Spinal cord (tissue), 10 donors: ENCODE results near the gene NCK2. TPM values are rescaled to one million over a fixed set of nuclear protein-coding genes. Genes with fewer than 3 reads are reported as not detected.

ENCODE experiments used
- DNase-seq, 6 donors: peaks; one replicate each; pipeline versions ENCODE4 v3.0.0 to v3.0.0-alpha.2; 2013 to 2015; ENCODE audit warnings: low spot score in 6 of 6, low read depth in 4 of 6
- H3K27ac ChIP-seq: one replicate; pipeline ENCODE4 v1.5.1; 2013; ENCODE audit warnings: low read depth, low read length, control low read depth
- H3K27me3 ChIP-seq: one replicate; pipeline ENCODE4 v1.6.1; 2013; ENCODE audit warnings: low read length; ENCODE audit not compliant: control insufficient read depth, insufficient read depth
- H3K36me3 ChIP-seq: one replicate; pipeline ENCODE4 v1.6.1; 2013; ENCODE audit warnings: low read length; ENCODE audit not compliant: control insufficient read depth, insufficient read depth
- H3K4me1 ChIP-seq: one replicate; pipeline ENCODE4 v1.6.1; 2013; ENCODE audit warnings: low read length; ENCODE audit not compliant: control insufficient read depth, insufficient read depth
- H3K4me3 ChIP-seq: one replicate; pipeline ENCODE4 v1.5.1; 2013; ENCODE audit warnings: low read depth, low read length, control low read depth
- H3K9me3 ChIP-seq: one replicate; pipeline ENCODE4 v1.6.1; 2013; ENCODE audit warnings: low read length; ENCODE audit not compliant: control insufficient read depth, insufficient read depth
- WGBS: methylation state at CpG from one replicate; pipeline ENCODE4 v1.1.5; 2013; ENCODE audit warnings: missing lambda C conversion rate; ENCODE audit not compliant: insufficient coverage; 5-methylcytosine and 5-hydroxymethylcytosine counted together
- polyA plus RNA-seq, 2 donors: library from polyadenylated mRNA; unstranded; fragments of 120-200 nt; gene quantifications; one replicate each; pipeline ENCODE4 v1.2.1, GENCODE V29; 2013; ENCODE audit not compliant: insufficient read length in 2 of 2
- total RNA-seq, 2 donors: library from RNA; depleted of rRNA in 1 of 2; stranded (reverse); fragments of 120-200 nt in 1 of 2; fragments of >200 nt in 1 of 2; gene quantifications; one replicate each; pipeline versions ENCODE4 v1.2.3 to v1.2.4, GENCODE V29; 2013 to 2014
- donor health status: healthy.

Gene NCK2
- total and polyA plus RNA-seq, 4 donors = 22.7 to 62.5 (median 51.0) TPM

DNA sequence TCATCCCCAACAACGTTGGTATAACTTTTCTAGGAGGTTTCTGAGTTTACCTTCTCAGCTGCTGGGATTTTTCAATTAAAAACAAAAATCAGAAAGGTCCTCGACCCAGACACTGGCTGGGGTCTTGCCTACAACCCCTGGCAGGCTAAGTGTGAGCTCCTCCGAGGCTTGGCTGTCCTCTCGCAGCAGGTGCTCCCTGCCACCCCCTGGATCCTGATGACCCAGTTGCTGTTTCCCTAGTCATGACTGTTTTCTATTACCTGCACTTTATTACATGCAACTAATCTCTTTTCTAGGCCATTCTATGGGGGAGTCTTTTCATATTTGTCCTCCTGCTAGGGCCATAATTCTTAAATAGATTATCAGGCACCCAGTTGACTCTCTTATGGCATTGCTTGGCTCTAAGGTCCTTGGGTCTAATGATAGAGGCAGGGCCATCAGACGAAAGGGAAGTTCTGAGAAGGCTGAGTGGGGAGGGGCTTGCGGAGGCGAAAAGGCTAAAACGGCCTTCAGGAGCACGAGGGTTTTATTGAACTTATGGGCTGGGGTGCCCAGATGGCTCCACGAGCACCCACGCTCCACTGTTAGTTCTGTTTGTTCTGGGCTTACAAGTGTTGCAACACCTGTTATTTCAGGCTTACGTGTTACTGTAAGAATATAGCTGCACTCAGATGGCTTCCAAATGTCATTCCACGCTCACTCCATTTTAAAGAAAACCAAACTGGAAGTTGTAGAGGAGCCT is 166.0 kb downstream of the NCK2 start:
- peaks cover 8% of the 10 kb centered on the region for H3K9me3 ChIP-seq
- no peak for DNase-seq
- no peak overlapping the region for H3K27ac ChIP-seq
- WGBS = 73% methylated on average over 10 of the region's 13 CpGs
- no peaks in the 10 kb centered on the region for H3K36me3 ChIP-seq
- H3K27me3 ChIP-seq = no peaks in the 10 kb centered on the region
- no peak overlapping the region for H3K4me3 ChIP-seq
- H3K4me1 ChIP-seq = peaks cover 7% of the 10 kb centered on the region

DNA sequence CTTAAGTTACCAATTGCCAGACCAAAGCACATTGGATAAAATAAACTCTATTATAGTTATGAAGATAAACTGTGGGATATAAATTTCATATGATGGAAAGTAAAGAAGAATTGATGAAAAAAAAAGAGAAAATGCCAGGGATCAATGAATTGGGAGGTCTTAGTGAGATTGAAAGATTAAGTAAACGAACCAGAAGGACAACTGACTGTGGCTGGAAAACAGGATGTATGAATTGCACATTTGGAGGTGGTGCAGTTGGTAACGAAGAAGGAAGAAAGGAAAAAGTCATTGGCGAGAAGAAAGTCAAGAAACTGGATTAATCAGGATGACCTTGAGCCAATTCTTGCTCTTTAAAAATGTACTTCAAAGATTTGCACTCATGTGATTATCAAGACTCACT is 166.7 kb downstream of the NCK2 start:
- 87% methylated on average over 3 of the region's 3 CpGs for WGBS
- H3K27ac ChIP-seq = no peak overlapping the region
- no peaks in the 10 kb centered on the region for H3K27me3 ChIP-seq
- no peak for DNase-seq
- no peaks in the 10 kb centered on the region for H3K36me3 ChIP-seq
- H3K9me3 ChIP-seq = peaks cover 10% of the 10 kb centered on the region
- H3K4me3 ChIP-seq = no peak overlapping the region
- H3K4me1 ChIP-seq = peaks cover 7% of the 10 kb centered on the region

DNA sequence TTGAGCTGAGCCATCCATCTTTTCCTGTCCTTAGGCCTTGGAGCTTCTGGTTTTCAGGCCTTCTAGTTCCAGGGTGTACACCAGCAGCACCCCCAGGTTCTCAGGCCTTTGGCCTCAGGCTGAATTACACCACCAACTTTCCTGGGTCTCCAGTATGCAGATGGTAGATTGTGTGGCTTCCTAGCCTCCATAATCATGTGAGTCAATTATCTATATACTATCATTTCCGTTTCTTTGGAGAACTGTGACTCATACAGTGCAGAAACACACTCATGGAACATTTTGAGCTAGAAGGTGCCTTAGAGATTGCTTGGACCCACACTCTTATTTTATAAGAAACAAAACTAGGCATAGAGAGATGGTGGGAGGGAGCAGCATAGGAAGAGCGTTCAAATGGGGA is 167.4 kb downstream of the NCK2 start:
- Histone ChIP-seq H3K4me1 (peaks cover 7% of the 10 kb centered on the region), H3K27ac (no peak overlapping the region), H3K9me3 (peaks cover 10% of the 10 kb centered on the region), H3K4me3 (no peak overlapping the region), H3K36me3 (no peaks in the 10 kb centered on the region), H3K27me3 (no peaks in the 10 kb centered on the region)
- no peak for DNase-seq
- no CpG with 5 or more reads among the region's 2 CpGs for WGBS

DNA sequence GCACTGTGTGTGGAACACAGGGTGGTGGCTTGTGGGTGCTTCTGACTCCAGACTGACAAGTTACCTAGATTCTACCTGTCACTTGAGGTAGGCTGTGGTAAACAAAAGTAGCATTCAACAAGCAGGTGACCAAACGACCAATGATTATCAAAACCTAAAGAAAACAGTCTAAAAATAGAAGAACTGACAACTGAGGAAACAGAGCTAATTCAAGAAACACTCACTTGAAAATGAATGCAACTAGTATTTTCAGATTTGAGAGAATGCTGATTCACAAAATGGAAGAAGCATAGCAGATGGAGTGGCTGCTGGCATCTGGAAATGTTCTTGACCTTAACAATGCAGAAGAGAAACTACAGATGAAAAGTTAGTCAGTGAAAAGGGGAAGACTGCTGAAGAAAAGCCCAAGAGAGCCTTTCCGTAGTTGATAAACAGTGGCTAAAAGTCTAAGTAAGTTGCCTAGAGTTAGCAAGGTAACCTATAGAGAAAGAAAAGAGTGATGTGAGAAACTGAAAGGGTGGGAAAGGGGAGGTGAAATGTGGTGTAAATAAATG is 170.4 kb downstream of the NCK2 start:
- Histone ChIP-seq H3K4me3 (no peak overlapping the region), H3K4me1 (peaks cover 19% of the 10 kb centered on the region), H3K9me3 (peaks cover 10% of the 10 kb centered on the region), H3K27ac (no peak overlapping the region), H3K36me3 (no peaks in the 10 kb centered on the region), H3K27me3 (no peaks in the 10 kb centered on the region)
- WGBS = 100% methylated on average over 1 of the region's 2 CpGs
- no peak for DNase-seq

DNA sequence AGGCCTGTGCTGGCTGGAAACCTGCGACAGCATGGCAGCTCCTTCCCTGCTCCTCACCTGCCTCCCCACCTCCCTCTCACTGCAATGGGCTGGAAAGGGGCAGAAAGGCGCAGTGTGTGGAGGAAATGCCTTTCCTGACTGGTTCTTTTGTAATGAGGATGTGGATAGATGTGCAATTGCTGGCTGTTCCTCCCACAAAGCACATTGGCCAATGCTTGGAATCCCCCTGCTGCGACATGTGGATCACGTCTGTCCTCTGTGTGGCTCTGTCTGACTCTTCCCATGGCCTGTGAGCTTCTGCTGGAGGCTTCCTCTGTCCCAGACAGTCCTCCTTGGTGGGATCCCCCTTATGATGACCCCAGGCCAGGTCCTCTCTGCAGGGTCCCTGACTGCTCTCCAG is 172.5 kb downstream of the NCK2 start:
- Histone ChIP-seq H3K36me3 (no peaks in the 10 kb centered on the region), H3K9me3 (peaks cover 10% of the 10 kb centered on the region), H3K4me1 (peaks cover 16% of the 10 kb centered on the region), H3K4me3 (no peak overlapping the region), H3K27me3 (no peaks in the 10 kb centered on the region), H3K27ac (no peak overlapping the region)
- 93% methylated on average over 2 of the region's 4 CpGs for WGBS
- DNase-seq = no peak

DNA sequence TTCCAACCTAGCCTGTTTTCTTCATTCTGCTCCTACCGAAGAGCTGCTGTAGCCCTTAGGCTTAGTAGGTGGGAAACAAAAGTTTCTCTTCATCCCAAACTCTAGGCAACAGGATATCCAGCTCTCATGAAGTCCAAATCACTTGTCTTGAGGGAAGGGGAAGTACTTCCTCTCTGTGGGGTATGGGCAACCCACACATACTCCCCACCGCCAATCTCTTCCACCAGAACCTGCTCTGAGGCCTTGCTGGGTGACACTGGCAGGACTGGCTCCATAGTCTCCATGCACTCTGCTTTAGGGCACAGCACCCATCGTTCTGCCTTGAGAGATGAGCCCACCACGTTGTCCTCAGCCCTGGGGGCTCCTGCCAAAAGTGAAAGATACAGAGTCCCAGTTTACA is 173.0 kb downstream of the NCK2 start:
- DNase-seq = no peak
- Histone ChIP-seq H3K4me1 (peaks cover 16% of the 10 kb centered on the region), H3K27ac (no peak overlapping the region), H3K36me3 (no peaks in the 10 kb centered on the region), H3K4me3 (no peak overlapping the region), H3K27me3 (no peaks in the 10 kb centered on the region), H3K9me3 (peaks cover 10% of the 10 kb centered on the region)
- WGBS = 82% methylated on average over 3 of the region's 4 CpGs

DNA sequence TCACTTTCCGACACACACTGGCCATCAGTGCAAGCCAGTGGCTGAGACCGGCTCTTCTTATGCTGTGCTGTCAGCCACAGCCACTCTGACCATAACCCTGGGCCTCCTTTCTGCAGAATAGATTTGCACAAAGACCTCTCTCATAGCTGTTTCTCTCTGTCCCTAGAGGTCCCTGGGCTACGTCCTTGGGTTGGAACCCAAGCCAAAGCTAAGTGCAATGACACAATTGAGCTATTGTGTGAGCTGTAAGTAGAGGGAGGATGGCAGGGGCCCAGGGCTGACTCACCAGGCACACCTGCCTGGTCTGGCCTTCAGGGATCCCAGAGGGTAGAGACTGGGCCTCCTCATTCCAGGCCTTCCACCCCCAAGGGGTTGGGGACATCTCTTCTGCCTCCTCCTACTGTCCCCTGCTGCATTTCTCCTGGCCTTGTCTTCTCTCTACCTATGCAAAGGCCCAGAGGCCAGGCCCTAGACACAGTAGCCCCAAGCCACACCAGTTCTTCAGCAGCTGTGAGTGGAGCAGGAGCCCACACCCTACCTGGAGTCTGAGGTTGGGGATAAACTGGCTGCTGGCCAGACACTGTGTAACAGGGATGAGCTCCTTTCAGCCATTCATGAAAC is 174.6 kb downstream of the NCK2 start:
- 63% methylated on average over 3 of the region's 3 CpGs for WGBS
- Histone ChIP-seq H3K27ac (peak overlapping the region; percentile 63), H3K9me3 (peaks cover 9% of the 10 kb centered on the region), H3K4me3 (no peak overlapping the region), H3K4me1 (peaks cover 18% of the 10 kb centered on the region), H3K27me3 (no peaks in the 10 kb centered on the region), H3K36me3 (no peaks in the 10 kb centered on the region)
- DNase-seq = peak in 1 of 6 donors; percentile 37

DNA sequence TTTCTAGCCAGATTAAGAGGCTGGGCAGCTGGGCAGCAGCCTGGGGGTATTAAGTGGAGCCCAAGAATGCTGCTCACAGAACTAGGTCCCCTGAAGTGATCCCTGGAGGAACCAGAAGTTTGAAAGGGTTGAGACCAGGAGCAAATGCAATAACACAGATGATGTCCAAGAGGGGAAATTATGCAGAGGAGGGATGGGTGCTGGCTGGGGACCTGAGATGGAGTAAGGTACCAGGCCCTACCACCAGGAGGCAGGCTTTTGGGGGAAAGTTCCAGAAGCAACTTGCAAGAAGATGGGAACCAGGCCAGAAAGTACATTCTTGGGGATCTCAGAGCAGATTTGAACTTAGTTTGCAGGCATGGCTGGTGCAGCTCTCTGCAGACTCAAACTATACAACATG is 175.1 kb downstream of the NCK2 start:
- Histone ChIP-seq H3K36me3 (no peaks in the 10 kb centered on the region), H3K27me3 (no peaks in the 10 kb centered on the region), H3K9me3 (peaks cover 4% of the 10 kb centered on the region), H3K4me1 (peaks cover 21% of the 10 kb centered on the region), H3K27ac (peak overlapping the region; percentile 63), H3K4me3 (no peak overlapping the region)
- DNase-seq = no peak

DNA sequence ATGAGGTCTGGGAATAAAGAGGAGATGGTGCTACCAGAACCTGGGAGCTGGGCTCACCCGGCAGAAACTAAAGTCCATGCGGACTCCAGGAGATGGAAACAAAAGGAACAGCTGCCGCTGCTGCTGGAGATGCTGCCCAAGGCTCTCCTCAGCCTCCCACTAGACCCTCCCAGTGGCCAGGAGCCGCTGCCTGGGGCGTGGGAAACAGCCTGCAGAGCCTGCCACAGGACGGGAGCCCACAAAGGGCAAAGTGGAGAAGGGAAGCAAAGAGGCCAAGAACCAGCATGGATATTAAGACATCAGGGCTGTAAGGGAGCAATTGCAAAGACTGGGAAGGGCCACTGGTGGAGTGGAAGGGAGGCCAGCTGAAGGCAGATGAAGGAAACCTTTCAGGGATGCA is 179.6 kb downstream of the NCK2 start:
- no peak for DNase-seq
- H3K4me3 ChIP-seq = no peak overlapping the region
- no peaks in the 10 kb centered on the region for H3K9me3 ChIP-seq
- H3K27me3 ChIP-seq = no peaks in the 10 kb centered on the region
- H3K36me3 ChIP-seq = no peaks in the 10 kb centered on the region
- H3K4me1 ChIP-seq = peaks cover 16% of the 10 kb centered on the region
- H3K27ac ChIP-seq = no peak overlapping the region
- WGBS = 56% methylated on average over 5 of the region's 6 CpGs

DNA sequence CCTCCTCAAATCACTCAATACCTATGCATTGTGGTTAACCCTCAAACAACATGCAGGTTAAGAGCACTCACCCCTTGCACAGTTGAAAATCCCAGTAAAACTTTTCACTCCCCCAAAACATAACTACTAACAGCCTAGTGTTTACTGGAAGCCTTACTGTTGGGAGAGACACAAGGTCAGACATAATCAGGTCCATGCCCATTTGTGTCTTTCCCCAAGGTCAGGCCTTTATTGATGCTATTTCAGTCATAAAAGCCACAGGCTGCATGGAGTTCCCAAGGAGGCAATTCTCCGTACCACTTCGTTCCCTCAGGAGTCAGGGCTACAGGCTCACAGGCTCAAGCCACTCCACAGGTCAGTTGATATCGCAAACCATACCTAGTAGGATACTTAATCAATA is 180.2 kb downstream of the NCK2 start:
- WGBS = 60% methylated on average over 1 of the region's 3 CpGs
- peaks cover 12% of the 10 kb centered on the region for H3K4me1 ChIP-seq

More for the DNA sequence above, 180.2 kb downstream of the NCK2 start:
- Histone ChIP-seq H3K4me3 (no peak overlapping the region), H3K27ac (no peak overlapping the region), H3K9me3 (no peaks in the 10 kb centered on the region), H3K36me3 (no peaks in the 10 kb centered on the region), H3K27me3 (no peaks in the 10 kb centered on the region)
- DNase-seq = no peak
